AG04450 (cell line): ENCODE measurements around the gene TEAD2. TPM values are rescaled to one million over a fixed set of nuclear protein-coding genes. Genes with fewer than 3 reads are reported as not detected.

Source experiments
- CTCF ChIA-PET: fragments of 300-600, 350-600 bp; formaldehyde crosslinking; extraction: SDS; loops from one replicate; lab custom pipeline; 2022; ENCODE audit warnings: antibody characterized with exemption, inconsistent platforms; lab: Charles Lee
- POLR2A ChIA-PET: fragments of 350-600 bp; formaldehyde crosslinking; extraction: SDS; loops from one replicate; lab custom pipeline; 2021; ENCODE audit warnings: antibody characterized with exemption, inconsistent platforms; lab: Yijun Ruan, JAX
- DNase-seq: peaks from one replicate; pipeline ENCODE4 v3.0.0-alpha.2; 2011; ENCODE audit warnings: low read depth, low spot score
- H3K27ac ChIP-seq: one replicate; pipeline ENCODE4 v1.5.1; 2012; ENCODE audit warnings: low read depth, low read length, control low read depth
- H3K27me3 ChIP-seq: one replicate; pipeline ENCODE4 v1.6.0; 2012; ENCODE audit warnings: low read length; ENCODE audit not compliant: control insufficient read depth, insufficient read depth
- H3K4me3 ChIP-seq: 2 replicates; pipeline ENCODE4 v1.5.1; 2011; ENCODE audit warnings: mild to moderate bottlenecking, low read depth, low read length, control low read depth
- H3K9me3 ChIP-seq: 2 replicates; pipeline ENCODE4 v1.5.1; 2012; ENCODE audit warnings: low read length; ENCODE audit not compliant: control insufficient read depth, insufficient read depth
- polyA plus RNA-seq: library from polyadenylated mRNA; depleted of rRNA; stranded (reverse); fragments of >200 nt; gene quantifications from 2 replicates; pipeline ENCODE4 v1.2.3, GENCODE V29; 2011
- TF ChIP-seq, protein P1 (sequence below): IDR thresholded peaks from 2 replicates; pipeline ENCODE4 v1.5.1; 2011; ENCODE audit warnings: low read depth, low read length, control low read depth, inconsistent platforms

The TEAD2 gene
- polyA plus RNA-seq, 1 experiment: 32.8 TPM

DNA sequence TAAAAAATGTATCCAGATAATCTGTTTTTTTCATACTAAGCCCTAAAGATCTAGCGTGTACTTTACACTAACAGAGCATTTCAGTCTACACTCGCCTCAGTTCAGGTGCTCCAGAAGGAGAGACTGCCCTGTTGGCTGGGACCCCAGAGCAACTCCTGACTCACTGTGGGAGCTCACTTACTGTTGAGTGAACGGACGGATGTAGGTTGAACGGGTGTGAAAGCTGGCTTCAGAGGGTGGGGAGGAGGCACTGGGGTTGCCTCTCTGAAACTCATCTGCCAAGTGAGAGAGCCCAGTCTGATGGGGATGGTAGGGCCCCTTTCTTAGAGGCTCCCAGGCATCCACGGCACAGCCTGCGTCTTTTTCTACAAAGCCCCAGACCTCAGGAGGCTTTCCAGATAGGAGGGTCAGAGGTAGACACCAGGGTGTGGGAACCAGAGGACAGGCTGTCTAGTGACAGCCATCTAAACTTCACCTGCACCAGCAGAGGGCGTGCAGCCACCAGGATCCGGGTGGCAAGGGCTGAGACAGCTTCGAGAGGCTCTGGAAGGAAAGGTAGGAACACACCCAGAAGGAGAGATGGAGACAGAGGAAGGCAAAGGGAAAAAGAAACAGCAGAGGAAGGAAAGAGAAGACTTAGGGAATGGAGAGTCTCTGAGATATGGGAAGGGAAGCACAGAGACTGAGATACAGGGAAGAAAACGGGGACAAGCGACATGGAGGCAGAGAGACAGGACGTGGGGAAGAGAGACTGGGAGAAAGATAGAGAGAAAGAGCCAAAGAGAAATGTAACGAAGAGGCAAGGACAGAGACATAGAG, 29.6 kb upstream of the TEAD2 start:
- no peak overlapping the region for H3K4me3 ChIP-seq
- no peak overlapping the region for H3K27ac ChIP-seq
- H3K9me3 ChIP-seq: peaks cover 5% of the 10 kb centered on the region; the same call in 1 of the 2 replicates
- H3K27me3 ChIP-seq: peaks cover 26% of the 10 kb centered on the region
- DNase-seq: peak; percentile 20
- TF ChIP-seq, protein P1, sequence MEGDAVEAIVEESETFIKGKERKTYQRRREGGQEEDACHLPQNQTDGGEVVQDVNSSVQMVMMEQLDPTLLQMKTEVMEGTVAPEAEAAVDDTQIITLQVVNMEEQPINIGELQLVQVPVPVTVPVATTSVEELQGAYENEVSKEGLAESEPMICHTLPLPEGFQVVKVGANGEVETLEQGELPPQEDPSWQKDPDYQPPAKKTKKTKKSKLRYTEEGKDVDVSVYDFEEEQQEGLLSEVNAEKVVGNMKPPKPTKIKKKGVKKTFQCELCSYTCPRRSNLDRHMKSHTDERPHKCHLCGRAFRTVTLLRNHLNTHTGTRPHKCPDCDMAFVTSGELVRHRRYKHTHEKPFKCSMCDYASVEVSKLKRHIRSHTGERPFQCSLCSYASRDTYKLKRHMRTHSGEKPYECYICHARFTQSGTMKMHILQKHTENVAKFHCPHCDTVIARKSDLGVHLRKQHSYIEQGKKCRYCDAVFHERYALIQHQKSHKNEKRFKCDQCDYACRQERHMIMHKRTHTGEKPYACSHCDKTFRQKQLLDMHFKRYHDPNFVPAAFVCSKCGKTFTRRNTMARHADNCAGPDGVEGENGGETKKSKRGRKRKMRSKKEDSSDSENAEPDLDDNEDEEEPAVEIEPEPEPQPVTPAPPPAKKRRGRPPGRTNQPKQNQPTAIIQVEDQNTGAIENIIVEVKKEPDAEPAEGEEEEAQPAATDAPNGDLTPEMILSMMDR: peak; percentile 75
- ChIA-PET CTCF (interaction anchor here (0.6 to 1.4 kb wide), 5 partner anchors 9 to 157 kb away, joined by 3 to 15 read pairs (median 4); no protein-coding TSS in a partner anchor), POLR2A (interaction anchor here (1.0 kb wide), 1 partner anchor 148 kb away, joined by 3 read pairs; no protein-coding TSS in a partner anchor)

GRCh38 chr19:49390929-49391359, 28.7 kb upstream of the TEAD2 start:
- TF ChIP-seq, protein P1: no peak
- ChIA-PET POLR2A (no interaction called here), CTCF (interaction anchor here (0.6 to 1.4 kb wide), 5 partner anchors 9 to 158 kb away, joined by 3 to 15 read pairs (median 4); no protein-coding TSS in a partner anchor)
- Histone ChIP-seq H3K4me3 (no peak overlapping the region), H3K27ac (no peak overlapping the region), H3K9me3 (peaks cover 5% of the 10 kb centered on the region; the same call in 1 of the 2 replicates), H3K27me3 (peaks cover 26% of the 10 kb centered on the region)
- DNase-seq: no peak

DNA sequence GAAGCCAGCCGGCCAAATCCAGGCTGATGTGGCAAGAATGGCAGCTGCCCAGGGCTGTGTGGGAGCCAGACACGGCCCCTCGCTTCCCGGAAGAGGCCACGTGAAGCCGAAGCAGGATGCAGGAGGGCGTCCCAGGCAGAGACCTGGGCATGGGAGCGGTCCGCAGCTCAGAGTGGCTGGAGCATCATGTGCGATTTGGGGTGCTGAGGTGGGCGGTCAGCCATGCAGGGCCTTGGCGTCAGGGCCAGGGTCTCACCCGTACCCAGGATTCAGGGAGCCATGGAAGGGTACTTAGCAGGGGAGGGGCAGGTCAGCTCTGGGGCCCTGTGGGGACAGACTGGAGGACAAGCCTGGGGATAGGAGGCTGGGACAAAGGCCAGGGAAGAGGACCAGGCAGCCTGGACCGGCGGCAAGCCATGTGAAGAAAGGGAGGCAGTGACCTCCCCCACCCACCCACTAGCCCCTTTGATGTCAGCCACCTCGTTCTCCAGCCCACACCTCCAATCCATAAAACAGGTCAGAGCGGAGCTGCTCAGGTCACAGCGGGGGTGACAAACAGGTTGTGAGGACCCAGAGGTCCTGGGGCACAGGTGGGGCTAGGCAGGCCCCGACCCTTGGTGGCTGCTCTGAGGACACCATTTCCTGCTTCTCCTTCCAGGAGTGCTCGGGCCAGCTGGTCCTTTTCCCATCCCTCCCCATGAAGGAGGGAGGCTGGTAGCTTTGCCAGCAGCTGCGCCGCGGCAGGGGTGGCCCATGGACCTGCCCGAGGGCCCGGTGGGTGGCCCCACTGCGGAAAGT, 28.1 kb upstream of the TEAD2 start:
- Histone ChIP-seq H3K27ac (no peak overlapping the region), H3K27me3 (peaks cover 22% of the 10 kb centered on the region), H3K9me3 (peaks cover 5% of the 10 kb centered on the region; the same call in 1 of the 2 replicates), H3K4me3 (no peak overlapping the region)
- CTCF ChIA-PET: interaction anchor here (1.0 kb wide), 1 partner anchor 21 kb away, joined by 4 read pairs; no protein-coding TSS in a partner anchor
- POLR2A ChIA-PET: no interaction called here
- no peak for DNase-seq
- TF ChIP-seq, protein P1: no peak

DNA sequence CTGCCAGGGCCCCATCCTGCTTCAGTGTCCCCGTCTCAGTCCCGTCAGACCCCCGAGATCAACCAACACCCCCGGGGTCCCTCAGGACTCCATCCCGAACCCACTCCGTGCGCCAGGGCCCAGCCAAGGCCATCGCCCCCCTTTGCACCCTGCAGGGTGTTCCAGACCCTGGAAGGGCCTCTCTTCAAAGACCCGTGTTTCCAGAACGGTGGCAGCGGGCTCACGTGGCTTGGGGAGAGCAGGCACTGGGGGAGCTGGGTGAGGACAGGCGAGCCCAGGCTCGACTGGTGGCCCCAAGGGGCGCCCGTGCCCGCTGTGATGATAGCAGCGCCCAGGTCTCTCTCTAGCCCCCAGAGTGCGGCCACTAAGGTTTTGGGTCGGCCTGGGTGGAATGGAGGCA, 27.2 kb upstream of the TEAD2 start:
- DNase-seq: no peak
- no peak overlapping the region for H3K4me3 ChIP-seq
- H3K27me3 ChIP-seq: peaks cover 15% of the 10 kb centered on the region
- H3K27ac ChIP-seq: no peak overlapping the region
- peaks cover 5% of the 10 kb centered on the region; the same call in 1 of the 2 replicates for H3K9me3 ChIP-seq
- ChIA-PET CTCF (no interaction called here), POLR2A (no interaction called here)
- TF ChIP-seq, protein P1: no peak
